Skeletal muscle satellite cell (primary cell): ENCODE results near the gene DAPK1.

ENCODE experiments used
- H3K27me3 ChIP-seq: 2 replicates; pipeline ENCODE4 v1.7.0; 2013; ENCODE audit warnings: low read length; ENCODE audit not compliant: control insufficient read depth, insufficient read depth
- H3K36me3 ChIP-seq: 2 replicates; pipeline ENCODE4 v1.7.0; 2013; ENCODE audit warnings: mild to moderate bottlenecking, control low read depth, low read length; ENCODE audit not compliant: insufficient read depth
- H3K4me1 ChIP-seq: 2 replicates; pipeline ENCODE4 v1.7.0; 2013; ENCODE audit warnings: low read length; ENCODE audit not compliant: control insufficient read depth, insufficient read depth
- H3K4me2 ChIP-seq: 2 replicates; pipeline ENCODE4 v1.7.0; 2013; ENCODE audit warnings: mild to moderate bottlenecking, low read length
- H3K4me3 ChIP-seq: 2 replicates; pipeline ENCODE4 v1.7.0; 2013; ENCODE audit warnings: low read length
- H3K9ac ChIP-seq: 2 replicates; pipeline ENCODE4 v1.7.0; 2013; ENCODE audit warnings: mild to moderate bottlenecking, low read depth, low read length, moderate library complexity
- H3K9me3 ChIP-seq: replicated peaks from 2 replicates; pipeline ENCODE4 v1.7.0; 2013; ENCODE audit warnings: mild to moderate bottlenecking, control low read depth, low read length

DAPK1 gene

GRCh38 chr9:87590996-87591395, 93.3 kb downstream of the DAPK1 start:
- Histone ChIP-seq H3K36me3 (no peaks in the 10 kb centered on the region), H3K9ac (no peak overlapping the region), H3K4me3 (no peak overlapping the region), H3K9me3 (no peaks in the 10 kb centered on the region), H3K27me3 (no peaks in the 10 kb centered on the region), H3K4me1 (peaks cover 13% of the 10 kb centered on the region), H3K4me2 (no peak overlapping the region)

- H3K4me3 ChIP-seq = peak overlapping the region; percentile 48
- peak overlapping the region; percentile 23 for H3K9ac ChIP-seq
- peak overlapping the region; percentile 70 for H3K4me2 ChIP-seq
- peaks cover 22% of the 10 kb centered on the region for H3K4me1 ChIP-seq
- no peaks in the 10 kb centered on the region for H3K27me3 ChIP-seq
- H3K36me3 ChIP-seq = no peaks in the 10 kb centered on the region
- no peaks in the 10 kb centered on the region for H3K9me3 ChIP-seq
These were observed 95.1 kb downstream of the DAPK1 start for GRCh38 chr9:87592554-87593358.

DNA sequence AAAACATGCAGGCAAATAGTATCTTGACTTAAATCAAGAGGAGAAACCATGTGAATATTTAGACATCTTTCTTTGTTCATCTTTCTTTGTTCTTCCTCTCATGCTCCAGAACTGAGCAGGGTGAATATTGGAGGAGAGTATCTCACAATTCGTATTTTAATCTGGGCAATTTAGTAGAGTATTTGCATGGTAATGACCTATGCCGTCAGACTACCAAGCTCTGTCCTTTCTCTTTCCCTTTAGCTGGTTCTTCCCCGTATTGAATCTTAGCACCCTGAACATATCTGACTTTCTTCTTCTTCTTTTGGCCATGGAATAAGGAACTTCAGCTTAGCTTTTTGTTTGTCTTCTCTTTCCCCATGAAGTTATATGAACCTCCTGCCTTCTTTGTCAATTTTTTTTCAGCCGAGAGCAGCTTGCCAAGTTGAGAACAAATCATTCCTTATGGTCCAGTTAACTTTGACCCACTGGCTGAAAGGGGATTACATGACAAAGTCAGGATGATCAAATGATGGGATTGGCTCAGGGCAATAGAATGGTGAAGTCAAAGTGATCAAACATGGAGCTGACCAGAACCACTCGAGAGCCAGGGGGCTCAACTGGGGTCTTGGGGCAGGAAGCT, 95.8 kb downstream of the DAPK1 start:
- Histone ChIP-seq H3K36me3 (no peaks in the 10 kb centered on the region), H3K27me3 (no peaks in the 10 kb centered on the region), H3K9me3 (no peaks in the 10 kb centered on the region), H3K9ac (no peak overlapping the region), H3K4me1 (peaks cover 22% of the 10 kb centered on the region), H3K4me3 (no peak overlapping the region), H3K4me2 (no peak overlapping the region)

DNA sequence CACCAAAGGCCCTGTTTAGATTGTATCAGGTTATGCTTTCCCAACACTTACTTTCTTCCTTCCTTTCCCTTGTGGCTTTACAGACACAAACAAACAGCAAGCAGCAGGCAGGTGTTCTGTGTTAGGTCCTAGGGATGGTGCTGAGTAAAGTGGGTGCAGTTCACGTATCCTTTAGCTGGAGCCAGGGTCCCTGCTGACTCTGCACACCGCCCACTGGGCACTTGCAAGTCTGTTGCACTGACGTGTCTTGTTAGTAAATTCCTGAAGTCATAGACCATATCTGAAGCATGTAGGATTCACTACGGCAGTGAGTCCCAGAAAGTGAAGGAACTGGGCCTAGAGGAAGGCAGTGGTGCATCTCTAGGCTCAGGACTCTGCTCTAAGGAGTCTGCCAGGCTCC, 96.5 kb downstream of the DAPK1 start:
- Histone ChIP-seq H3K4me2 (no peak overlapping the region), H3K9me3 (no peaks in the 10 kb centered on the region), H3K4me3 (no peak overlapping the region), H3K36me3 (no peaks in the 10 kb centered on the region), H3K9ac (no peak overlapping the region), H3K27me3 (no peaks in the 10 kb centered on the region), H3K4me1 (peaks cover 24% of the 10 kb centered on the region)

GRCh38 chr9:87594662-87595061, 97.0 kb downstream of the DAPK1 start:
- Histone ChIP-seq H3K27me3 (no peaks in the 10 kb centered on the region), H3K36me3 (no peaks in the 10 kb centered on the region), H3K4me1 (peaks cover 29% of the 10 kb centered on the region), H3K9ac (no peak overlapping the region), H3K4me3 (no peak overlapping the region), H3K9me3 (no peaks in the 10 kb centered on the region), H3K4me2 (no peak overlapping the region)

DNA sequence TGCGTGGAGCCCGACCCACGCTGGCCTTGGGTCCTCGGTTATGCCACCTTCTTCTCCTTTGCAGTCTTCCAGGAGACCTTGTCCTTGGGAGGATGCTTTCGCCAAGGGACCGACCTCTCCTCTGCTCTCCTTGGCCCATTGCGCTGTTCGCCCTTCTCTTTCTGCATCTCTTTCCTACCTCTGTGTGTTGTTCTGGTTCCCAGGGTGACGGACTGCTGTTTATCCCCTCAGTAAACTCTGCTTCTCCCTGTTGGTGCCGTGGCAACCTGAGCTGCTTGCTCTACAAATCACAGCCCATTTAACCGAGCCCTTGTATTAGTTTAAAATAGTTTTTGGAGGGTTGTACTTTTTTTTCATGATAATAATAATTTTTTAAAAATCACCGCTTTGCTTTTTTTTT, 97.9 kb downstream of the DAPK1 start:
- no peak overlapping the region for H3K4me3 ChIP-seq
- H3K4me1 ChIP-seq = peaks cover 37% of the 10 kb centered on the region

DNA sequence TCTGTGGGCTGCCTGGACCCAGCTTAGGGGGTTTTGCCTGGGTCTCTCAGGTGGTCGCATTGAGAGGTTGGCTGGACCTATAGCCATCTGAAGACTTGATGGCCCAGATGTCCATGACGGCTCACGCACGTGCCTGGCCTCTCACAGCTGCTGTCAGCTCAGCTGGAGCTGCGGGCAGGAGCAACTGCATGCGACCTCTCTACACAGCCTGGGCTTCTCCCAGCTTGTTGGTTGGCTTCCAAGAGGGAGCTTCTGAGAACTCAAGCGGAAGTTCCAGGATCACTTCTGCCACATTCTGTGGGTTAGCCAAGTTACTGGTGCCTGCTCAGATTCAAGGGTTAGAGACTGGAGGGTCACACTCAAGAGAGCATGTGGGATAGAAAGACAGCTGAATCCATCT, 99.2 kb downstream of the DAPK1 start:
- Histone ChIP-seq H3K4me2 (no peak overlapping the region), H3K9me3 (no peaks in the 10 kb centered on the region), H3K4me1 (peaks cover 42% of the 10 kb centered on the region), H3K36me3 (no peaks in the 10 kb centered on the region), H3K9ac (no peak overlapping the region), H3K4me3 (no peak overlapping the region), H3K27me3 (no peaks in the 10 kb centered on the region)

More for the DNA sequence above, 97.9 kb downstream of the DAPK1 start:
- Histone ChIP-seq H3K9ac (no peak overlapping the region), H3K9me3 (no peaks in the 10 kb centered on the region), H3K27me3 (no peaks in the 10 kb centered on the region), H3K36me3 (no peaks in the 10 kb centered on the region), H3K4me2 (no peak overlapping the region)

- Histone ChIP-seq H3K4me3 (no peak overlapping the region), H3K9me3 (no peaks in the 10 kb centered on the region), H3K9ac (no peak overlapping the region), H3K27me3 (no peaks in the 10 kb centered on the region), H3K4me2 (no peak overlapping the region), H3K36me3 (no peaks in the 10 kb centered on the region), H3K4me1 (peaks cover 33% of the 10 kb centered on the region)
These were observed 100.2 kb downstream of the DAPK1 start for GRCh38 chr9:87597710-87598443.

- Histone ChIP-seq H3K4me1 (peaks cover 30% of the 10 kb centered on the region), H3K36me3 (peaks cover 4% of the 10 kb centered on the region), H3K4me2 (peak overlapping the region; percentile 81), H3K9me3 (no peaks in the 10 kb centered on the region), H3K27me3 (no peaks in the 10 kb centered on the region), H3K9ac (peak overlapping the region; percentile 27), H3K4me3 (peak overlapping the region; percentile 57)
These were observed 102.4 kb downstream of the DAPK1 start for GRCh38 chr9:87599901-87600610.

DNA sequence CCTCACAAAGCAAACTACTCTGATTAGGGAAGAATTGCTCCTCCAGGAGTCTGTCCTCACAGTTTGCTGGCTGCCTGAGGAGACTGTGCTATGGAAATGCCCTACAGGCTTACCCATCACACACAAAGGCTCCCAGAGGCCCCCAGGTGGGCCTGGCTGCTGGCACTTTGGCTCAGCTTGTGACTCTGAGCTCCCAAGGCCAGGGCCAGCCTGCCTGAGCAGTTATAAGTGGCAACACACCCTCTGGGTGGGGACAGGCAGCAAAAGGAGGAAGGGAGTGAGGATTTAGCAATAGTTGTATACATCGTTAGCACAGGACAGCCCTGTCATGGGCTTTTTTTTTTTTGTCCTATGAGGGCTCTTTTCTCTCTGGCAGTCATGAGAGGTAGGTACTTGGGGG, 103.5 kb downstream of the DAPK1 start:
- peaks cover 12% of the 10 kb centered on the region for H3K36me3 ChIP-seq
- no peak overlapping the region for H3K9ac ChIP-seq
- no peak overlapping the region for H3K4me2 ChIP-seq
- H3K27me3 ChIP-seq = no peaks in the 10 kb centered on the region
- no peaks in the 10 kb centered on the region for H3K9me3 ChIP-seq
- no peak overlapping the region for H3K4me3 ChIP-seq
- H3K4me1 ChIP-seq = peaks cover 35% of the 10 kb centered on the region

DNA sequence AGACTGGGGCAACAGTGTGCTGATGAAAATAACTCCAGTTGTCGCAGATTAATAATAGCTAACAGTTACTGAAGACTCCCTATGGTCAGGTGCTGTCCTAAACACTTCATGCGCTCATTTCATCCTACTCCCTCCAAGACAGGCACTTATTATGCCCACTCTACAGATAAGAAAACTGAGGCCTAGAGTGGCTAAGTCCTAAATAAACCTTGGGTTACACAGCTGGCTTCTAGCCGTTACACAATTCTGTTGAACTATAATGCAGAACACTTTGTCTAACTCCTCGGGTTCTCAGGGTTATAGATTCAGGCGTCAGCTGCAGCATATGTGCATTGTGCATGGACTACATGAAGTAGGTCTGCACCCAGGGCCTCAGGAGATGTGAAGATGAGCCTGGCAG, 103.9 kb downstream of the DAPK1 start:
- H3K4me3 ChIP-seq = no peak overlapping the region
- no peaks in the 10 kb centered on the region for H3K9me3 ChIP-seq
- H3K36me3 ChIP-seq = peaks cover 12% of the 10 kb centered on the region
- peaks cover 36% of the 10 kb centered on the region for H3K4me1 ChIP-seq
- no peak overlapping the region for H3K4me2 ChIP-seq
- H3K9ac ChIP-seq = no peak overlapping the region
- no peaks in the 10 kb centered on the region for H3K27me3 ChIP-seq
